ENCODE data around the gene LSMEM2.
"Not testable (repeated sequence)": the region's sequence is repeated elsewhere in the genome, so short reads cannot be mapped to it uniquely, and the experiment has no call there.

The LSMEM2 gene

DNA sequence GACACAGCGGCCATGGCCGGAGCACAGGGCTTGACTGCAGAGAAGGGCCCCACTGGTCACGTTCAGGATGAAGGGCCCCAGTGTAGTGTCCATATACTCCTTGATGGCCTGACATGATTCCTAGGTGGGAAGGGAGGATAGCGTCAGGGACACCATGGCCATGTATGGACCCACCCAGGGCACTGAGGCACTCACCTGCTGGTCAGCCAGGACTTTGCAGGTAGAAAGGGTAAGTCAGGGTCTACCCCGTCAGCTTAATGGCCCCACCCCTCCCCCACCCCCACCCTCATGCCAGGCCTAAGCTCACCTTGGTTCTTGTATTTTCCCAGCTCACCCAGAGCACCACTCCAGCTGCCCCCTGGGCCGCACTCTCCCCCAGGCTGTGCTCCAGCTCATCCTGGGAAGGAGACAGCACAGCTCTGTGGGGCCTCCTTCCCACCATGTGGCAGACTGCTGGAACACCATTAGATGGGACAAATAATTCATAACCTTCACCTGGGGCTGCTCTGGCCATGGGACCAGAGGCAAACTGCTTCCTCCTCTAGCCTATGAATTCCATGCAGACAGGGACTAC is 21.9 kb downstream of the LSMEM2 start:
- no peak for DNase-seq

DNA sequence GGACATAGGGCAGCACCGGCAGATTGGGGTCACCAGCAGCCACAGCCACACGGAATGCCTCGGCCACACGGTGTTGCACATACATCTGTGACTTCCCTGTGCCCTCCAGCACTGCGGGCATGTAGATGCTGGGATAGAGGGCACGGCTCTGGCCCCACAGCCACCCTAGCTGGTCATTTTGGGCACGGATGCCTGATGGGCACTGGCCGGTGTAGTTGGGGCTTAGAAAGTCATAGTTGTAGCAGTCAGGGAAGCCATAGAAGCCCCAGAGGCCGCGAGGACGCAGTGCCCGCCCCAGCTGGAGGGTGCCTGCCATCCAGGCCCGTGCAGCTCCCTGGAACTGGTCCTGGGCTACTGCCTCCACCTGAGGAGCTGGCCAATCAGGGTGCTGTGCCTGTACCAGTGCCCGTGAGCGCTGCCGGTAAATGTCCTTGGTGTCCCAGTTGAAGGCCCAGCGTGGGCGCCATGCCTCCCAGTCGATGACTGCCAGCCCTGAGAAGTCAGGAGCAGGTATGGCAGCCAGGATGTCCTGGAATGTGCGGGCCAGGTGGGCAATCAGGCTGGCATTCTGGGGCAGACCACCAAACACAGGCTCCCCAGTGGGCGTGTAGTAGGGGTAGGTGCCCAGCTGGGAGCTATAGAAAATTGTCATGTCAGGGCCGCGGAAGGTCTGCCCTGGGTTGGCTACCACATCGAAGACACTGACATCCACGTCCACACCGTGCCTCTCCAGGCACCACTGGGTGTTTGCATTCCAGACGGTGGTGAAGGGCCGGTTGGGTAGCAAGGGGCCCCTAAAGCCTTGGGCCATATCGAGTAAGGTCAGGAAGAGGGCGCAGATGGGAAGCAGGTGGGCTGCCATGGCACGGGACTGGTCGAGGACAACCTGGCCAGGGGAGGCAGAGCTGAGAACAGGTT is 23.5 kb downstream of the LSMEM2 start:
- DNase-seq = no peak

DNA sequence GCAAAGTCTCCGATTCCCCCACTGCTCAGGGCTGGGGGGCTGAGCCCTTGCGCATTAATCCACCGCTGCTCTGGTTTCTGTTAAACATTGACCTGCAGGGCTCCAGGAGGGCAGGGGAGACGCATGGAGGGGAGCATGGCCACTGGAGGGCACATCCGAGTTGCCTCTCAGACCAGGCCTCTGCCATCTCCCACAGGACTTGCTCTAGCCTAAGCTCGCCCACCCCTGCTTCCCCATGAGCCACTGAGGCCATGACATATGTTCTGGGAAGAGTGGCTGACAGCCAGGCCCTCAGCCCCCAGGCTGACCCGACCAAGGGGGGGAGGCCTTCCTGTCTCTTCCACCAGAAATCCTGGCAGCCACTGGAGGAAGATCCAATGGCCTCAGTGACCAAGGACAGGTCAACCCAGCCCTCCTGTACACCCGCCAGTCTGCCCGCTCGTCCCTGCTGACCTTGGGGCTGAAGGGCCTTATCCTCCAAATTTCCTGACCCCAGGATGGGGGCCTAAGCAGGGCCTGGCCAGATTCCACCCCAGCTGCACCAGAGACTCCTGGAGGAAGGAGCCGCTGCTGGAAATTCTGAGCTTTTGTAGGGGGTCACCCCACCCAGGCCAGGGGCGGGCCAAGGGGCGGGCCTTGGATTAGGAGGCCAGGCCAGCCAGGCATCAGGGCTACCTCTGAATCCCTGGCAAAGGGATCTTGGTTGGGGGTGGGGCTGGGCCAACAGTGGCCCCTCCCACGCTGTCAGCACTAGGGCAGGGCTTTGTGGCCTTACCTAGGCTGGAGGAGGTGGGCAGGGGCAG is 24.3 kb downstream of the LSMEM2 start, which contains the start of gene HYAL1:
TSS of gene HYAL1 (minus strand) at position 562 of the 803 bp plus-strand sequence. CDS start 618 bp downstream, outside the sequence.
- no peak for DNase-seq

DNA sequence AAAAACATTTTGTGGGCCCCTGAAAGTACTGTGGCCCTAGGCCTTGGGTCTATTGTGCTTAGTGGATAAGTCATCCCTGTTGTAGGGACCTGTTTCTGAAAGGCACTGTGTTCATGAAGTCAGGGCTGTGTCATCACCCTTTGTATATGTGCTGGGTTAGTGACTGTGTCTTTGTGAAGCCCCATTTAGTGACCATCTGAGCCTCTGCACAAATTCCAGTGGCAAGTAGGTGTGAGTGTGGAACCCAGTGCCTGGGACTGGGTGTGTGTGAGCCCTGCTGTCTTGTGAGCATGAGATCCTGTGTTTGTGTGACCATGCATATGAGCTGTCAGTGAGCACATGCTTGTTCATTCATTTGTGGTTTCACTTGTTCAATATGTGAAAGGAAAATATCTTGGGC is 25.7 kb downstream of the LSMEM2 start:
- DNase-seq = no peak

DNA sequence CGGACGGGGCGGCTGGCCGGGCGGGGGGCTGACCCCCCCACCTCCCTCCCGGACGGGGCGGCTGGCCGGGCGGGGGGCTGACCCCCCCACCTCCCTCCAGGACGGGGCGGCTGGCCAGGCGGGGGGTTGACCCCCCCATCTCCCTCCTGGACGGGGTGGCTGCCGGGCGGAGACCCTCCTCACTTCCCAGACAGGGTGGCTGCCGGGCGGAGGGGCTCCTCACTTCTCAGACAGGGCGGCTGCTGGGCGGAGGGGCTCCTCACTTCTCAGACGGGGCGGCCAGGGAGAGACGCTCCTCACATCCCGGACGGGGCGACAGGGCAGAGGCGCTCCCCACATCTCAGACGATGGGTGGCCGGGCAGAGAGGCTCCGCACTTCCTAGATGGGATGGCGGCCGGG is 33.2 kb downstream of the LSMEM2 start:
- not testable (repeated sequence) for DNase-seq

DNA sequence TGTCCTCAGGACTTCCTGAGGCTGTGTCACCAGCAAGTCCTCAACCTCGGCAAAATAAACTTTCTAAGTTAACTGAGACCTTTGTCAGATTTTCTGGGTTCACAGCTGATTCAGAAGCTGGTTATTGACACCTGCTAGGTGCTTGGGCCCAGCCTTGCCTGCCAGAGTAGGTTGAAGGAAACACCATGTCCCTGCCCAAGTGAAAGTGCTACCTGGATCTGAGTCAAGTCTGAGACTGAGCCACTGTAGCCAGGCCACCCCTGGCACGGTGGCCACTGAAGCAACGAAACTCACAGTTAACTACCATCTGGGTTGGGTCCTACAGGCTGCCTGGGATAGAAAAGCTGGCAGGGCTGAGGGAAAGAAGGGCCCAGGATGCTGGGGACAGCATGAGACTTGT is 35.5 kb downstream of the LSMEM2 start:
- DNase-seq = no peak

DNA sequence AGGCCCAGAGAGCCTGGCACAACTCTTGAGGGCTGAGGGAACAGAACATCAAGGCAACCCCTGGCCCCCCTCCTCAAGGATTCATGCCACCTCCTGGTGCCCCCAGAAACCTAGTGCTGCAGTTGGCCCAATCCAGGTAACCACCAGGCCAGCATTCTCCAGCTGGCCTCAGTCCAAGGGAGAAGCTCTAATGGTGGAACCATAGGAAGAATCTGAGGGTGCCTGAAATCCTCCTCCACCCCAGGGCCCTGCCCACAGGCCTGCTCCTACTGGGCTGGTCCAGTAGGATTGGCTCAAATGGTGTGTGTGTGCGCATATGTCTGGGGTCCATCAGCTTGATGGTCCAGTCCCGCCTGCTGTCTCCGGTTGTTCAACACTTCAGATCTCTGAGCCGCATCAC is 35.9 kb downstream of the LSMEM2 start:
- DNase-seq = no peak

DNA sequence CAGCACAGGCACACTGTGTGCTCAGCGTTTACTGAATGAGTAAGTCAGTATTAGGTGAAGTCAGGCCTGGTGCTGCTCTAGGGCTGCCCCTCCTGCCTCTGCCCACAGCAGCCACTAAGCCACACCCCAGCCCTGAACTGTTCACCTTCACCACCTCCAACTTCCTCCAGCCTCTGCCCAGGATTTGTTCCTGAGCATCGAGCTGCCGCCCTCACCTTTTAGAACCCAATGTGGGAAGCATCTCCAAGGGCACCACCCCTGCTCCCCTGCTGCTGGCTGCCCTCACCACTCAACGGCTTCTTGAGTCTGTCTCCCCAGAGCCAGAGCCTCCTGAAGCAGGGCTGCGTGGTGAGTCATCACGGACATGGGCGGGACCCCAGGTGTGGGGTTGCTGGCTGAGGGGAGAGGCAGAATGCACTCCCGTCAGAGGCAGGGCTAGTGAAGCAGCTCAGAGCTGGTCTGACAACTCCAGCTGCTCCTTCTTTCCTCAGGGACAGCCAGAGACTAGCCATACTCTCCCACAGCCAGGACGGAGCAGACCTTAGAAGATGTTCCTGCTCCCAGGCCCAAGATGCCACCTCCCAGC is 37.9 kb downstream of the LSMEM2 start:
- no peak for DNase-seq

DNA sequence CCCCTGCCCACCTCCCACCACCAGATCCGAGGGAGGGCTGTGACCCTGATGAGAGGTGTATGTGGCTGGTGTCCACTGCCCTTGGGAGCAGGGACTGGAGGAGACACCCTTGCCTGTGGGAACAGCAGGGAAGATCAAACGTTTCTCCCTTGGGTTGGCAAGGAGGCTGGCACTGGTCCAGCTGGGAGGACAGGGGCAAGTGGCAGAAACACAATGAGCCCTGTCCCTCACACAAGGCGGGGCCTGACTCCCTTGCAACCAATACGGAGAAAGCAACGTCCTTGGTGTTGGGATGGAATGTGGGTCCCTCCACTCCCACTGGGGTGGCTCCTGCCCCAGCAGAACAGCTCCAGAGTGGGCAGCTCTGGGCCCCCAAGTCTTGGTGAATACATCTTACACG is 38.4 kb downstream of the LSMEM2 start:
- DNase-seq = no peak

DNA sequence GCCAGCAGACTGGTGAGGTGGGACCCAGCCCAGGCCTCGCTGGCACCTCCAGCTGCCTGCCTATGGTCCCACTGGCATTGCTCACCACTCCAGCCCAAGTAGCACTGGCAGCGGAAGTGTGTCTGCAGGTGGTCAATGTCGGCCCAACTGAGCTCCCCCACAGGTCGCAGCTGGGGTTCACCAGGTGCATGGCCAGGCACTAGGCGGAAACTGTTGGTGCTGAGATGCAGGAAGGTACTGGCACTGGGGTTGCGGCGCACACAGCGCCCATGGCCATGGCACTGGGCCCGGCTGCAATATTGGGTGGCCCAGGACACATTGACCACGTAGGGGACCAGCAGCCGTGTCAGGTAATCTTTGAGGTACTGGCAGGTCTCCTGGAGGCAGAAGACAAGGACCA is 39.3 kb downstream of the LSMEM2 start:
- DNase-seq = no peak

DNA sequence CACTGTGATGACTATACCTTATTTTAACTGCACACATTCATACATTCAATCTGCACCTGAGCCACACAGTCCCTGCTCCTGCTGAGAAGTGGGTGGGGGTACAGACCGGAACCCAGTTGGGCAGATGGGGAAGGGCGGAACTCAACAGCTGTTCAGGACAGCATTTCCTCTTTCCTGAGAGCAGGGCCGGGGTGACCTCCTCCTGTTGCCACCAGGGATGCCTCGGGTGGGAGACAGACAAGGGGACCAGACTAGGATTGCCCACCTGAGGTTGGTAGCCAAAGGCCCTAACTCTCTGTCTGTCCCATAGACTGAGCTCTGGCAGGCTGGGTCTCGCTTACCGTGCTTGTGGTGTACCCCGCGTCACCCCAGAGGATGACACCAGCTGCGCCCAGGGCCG is 39.7 kb downstream of the LSMEM2 start:
- no peak for DNase-seq

DNA sequence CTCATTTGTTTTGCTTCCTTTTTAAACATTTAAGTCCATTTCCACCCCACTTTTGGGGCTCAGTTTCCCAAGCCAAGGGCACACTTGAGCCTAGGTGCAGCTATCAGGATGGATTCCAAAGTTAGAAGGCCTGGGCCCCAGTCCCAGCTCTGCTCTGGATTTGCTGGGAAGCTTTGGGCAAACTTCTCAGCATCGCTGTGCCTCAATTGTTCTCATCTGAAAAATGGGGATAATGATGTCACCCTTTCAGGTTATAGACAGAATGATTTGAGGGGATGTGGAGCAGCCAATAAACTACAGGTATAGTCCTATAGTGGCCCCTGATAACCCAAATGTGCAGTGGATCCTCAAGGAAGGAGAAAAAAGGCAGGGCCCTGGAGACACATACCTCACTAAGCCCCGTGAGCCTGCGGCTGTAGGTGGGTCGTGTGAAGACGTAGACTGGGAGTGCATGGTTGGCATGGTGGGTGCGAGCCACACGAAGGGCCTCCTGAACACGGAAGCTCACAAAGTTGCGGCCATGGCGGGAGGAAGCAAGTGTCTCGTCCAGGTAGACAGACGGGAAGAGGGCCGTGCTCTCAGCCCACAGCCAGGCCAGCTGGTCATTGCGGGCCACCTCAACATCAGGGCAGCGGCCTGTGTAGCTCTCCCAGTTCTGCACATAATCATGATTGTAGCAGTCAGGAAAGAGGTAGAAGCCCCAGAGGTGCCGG is 40.5 kb downstream of the LSMEM2 start:
- no peak for DNase-seq

DNA sequence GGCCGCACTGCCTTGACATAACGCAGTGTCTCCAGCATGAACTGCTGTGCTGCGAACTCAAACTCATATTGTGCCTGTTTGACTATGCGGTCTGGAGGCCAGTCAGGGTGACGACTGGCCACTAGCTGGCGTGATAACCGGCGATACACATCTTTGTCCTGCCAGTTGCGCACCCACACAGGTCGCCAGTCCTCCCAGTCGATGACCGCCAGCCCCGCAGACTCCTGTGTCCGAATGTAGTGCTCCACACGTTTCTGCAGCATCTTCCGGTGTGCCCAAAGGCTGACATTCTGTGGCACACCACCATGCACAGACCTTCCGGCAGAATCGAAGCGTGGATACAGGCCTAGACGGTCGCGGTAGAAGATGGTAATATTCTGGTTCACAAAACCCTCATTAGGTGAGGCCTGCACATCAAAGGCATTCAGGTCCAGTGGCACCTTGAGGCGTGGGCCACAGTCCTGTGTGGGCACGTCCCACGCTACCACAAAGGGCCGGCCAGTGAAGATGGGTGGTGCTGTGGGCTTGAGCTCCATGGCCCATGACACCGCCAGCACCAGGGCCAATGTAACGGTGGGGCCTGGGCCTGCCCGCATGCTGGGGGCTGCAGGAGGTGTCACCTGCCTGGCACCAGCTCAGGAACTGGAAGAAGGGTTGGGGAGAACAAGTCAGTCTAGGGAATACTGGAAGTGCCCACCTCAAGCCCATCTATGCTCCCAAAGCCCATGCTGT is 41.2 kb downstream of the LSMEM2 start:
- DNase-seq = no peak

DNA sequence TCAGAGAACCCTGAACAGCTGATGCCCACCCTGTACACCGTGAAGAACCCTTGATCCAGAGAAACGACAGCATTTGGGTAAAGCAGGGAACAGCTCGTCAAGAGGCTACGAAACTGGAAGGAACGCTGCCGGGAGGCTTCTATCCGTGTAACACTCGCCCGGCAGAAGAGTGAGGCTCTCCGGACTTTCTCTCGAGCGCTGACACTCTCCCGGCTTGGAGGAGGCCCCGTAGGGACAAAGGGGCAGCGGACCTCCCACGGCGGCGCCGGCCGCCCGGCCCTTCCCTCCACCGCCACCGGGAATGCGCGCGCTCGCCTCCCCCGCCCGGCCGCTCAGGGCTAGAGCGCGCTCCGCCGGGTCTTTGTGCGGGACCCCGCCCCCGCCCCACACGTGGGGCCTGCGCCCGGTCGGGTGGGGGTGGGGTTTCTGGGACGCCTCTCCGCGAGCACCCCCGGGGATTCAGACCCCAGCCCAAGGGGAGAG is 42.0 kb downstream of the LSMEM2 start:
- peak in 1 of 2 experiments; percentile 91 for DNase-seq

DNA sequence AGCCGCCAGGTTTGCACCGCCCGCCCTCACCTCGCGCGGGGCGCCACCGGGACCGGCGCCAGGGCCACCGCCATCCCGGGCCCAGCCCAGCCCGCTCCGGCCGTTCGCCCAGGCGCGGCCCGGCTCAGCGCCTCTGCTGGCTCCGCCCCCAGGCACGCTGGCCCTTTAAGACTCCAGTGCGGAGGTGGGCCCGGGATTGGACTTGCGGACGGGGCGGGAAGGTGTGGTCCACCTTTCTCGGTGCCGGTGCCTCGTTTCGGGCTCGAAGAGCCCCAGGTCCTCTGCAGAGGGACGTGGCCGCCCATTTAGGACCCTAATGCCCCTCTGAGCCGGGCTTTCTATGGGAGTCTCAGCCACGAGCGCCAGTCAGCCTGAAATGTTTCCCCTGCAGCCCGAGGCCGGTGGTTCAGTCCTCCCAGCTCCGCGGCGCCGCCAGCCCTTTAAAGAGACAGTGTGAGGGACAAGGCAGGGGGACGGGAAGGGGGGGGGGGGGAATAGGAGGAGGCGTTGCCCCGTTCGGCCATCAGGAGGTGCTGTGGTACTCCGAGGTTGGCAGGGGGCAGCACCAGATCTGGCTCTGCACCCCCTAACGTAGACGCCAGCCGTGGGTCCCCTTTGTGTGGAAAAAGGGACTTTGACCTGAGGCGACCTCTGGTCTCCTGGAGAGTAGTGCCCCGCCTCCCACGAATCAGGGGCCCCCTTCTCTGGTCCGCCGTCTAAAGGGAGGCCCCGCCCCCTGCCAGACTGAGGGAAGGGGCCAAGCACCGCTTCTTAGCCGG is 42.6 kb downstream of the LSMEM2 start:
- DNase-seq = peak; percentile 81 to 94

DNA sequence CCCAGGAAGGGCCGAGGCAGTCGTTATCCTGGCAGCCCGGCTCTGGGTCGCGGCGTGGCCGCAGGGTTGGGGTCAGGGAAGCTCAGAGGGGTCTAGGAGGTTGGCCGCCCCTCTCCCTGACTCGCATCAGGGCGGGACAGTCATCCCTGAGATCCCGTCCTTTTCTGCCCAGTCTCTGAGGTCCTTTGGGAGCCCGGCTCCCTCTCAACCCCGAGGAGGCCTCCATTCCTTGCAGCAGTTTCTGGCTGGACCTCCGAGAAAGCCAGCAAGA is 43.2 kb downstream of the LSMEM2 start:
- no peak for DNase-seq

DNA sequence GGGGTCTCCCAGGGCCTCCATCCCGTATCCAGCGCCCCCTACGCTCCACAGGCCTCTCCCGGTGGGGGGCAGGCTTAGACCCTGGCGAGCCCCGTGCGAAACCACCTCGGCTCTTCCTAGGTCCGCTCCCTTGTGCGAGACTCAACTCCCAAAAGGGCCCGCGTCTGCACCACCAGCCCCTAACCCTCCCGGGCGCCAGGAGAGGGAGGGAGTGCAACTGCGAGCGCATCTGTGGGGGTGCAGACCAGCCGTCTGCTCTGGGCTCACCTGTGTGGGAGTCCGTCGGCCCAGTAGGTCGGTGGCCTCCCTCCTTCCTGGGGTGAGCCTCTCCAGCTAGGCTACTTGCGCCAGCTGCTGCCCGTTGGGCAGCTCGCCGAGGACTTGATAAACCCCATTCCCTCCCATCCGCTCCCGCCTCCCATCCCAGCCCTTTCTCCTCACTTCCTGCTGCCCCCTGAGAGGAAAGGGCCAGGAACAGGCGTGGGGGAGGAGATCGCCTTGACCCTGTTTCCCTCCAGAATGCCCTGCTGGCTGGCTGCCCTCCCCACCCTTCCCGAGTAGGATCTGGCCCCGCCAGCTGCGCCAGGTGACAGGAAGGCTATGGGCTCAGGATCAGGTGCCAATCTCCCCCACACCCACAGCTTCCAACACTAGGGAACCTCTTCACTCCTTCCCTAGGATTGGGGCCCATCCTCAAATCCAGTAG is 43.7 kb downstream of the LSMEM2 start, which contains the start of gene HYAL2:
TSS of gene HYAL2 (minus strand) at position 360 of the 706 bp plus-strand sequence. CDS start 2,256 bp downstream, outside the sequence.
- DNase-seq = peak in 1 of 2 experiments; percentile 30

DNA sequence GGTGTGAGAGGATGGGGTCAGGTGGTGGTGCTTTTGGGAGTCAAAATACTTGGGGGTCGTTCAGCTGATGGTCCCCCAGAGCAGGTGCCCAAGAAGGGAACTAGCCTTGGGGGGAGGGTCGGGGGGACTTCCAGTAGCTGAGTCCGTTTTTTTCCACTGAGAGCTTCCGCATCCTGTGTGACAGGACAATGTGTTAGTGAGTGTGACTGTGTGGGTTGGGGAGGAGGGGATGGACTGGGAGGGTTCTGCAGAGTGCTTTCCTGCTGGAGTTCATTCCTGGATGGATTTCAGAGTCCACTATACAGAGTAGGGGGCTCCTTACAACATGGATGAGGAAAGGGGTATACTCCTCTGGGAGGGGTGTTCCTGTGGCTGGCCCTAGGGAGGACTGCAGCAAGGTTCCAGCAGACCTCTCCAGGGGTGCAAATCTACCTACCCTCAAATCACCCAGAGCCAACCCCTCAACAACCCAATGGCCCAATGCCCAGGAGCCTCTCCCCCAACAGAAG is 44.3 kb downstream of the LSMEM2 start:
- DNase-seq = no peak

DNA sequence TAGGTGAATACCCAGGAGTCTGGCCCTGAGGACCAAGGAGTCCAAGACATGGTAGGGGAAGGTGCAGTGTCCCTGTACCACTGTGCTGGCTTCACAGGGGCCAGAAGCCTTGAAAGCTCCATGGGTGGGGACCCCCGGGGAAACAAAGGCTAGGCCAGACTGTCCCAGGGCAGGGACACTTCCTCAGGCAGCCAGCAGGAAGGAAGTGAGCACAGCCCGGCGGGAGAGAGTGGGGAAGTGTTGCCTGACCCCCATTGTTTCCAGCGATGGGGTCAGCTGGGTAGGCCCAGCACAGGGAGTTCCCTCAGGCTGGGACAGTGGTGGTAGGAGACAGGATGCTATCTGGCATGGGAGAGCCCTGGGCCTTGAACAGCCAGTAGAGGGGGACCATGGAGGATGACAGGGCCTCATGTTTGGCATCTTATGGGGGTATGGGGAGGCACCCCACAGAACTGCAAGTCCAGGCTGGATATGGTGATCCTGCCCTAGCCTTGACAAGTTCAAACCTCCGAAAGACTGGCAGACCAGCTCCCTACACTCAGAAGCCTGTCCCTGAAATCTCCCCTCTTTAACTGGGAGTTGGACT is 44.8 kb downstream of the LSMEM2 start:
- DNase-seq = no peak
